HFF-Myc (cell line): ENCODE results near the gene DCAF15.

Experiments used
- DNase-seq: peaks from one replicate; pipeline ENCODE4 v3.0.0-alpha.2; 2011; ENCODE audit warnings: low read depth; ENCODE audit errors: extremely low read depth
- H3K4me3 ChIP-seq: replicated peaks from 2 replicates; pipeline ENCODE4 v1.5.1; 2011; ENCODE audit warnings: low read depth, mild to moderate bottlenecking, control low read depth, low read length
- CTCF ChIP-seq: IDR thresholded peaks from 2 replicates; pipeline ENCODE4 v1.5.1; 2012; ENCODE audit warnings: mild to moderate bottlenecking, low read depth, low read length, control low read depth; ENCODE audit errors: missing control alignments

DCAF15 gene

GRCh38 chr19:13976446-13976845 is 24.1 kb downstream of the DCAF15 start:
- no peak for TF ChIP-seq CTCF
- no peak overlapping the region for H3K4me3 ChIP-seq
- DNase-seq, result no peak

- no peak for DNase-seq
- no peak for TF ChIP-seq CTCF
- H3K4me3 ChIP-seq, result no peak overlapping the region
Measured at GRCh38 chr19:13977803-13978202, 25.5 kb downstream of the DCAF15 start.

- DNase-seq, result peak; percentile 11
- H3K4me3 ChIP-seq, result peak overlapping the region; percentile 11; the same call in 1 of the 2 replicates
- no peak for TF ChIP-seq CTCF
Measured at GRCh38 chr19:13978351-13979243, 26.3 kb downstream of the DCAF15 start.

- H3K4me3 ChIP-seq, result peak overlapping the region; percentile 11; the same call in 1 of the 2 replicates
- no peak for TF ChIP-seq CTCF
- no peak for DNase-seq
Measured at GRCh38 chr19:13979244-13979615, 26.9 kb downstream of the DCAF15 start.

- TF ChIP-seq CTCF, result no peak
- no peak for DNase-seq
- H3K4me3 ChIP-seq, result no peak overlapping the region
Measured at GRCh38 chr19:13979686-13980085, 27.4 kb downstream of the DCAF15 start.

GRCh38 chr19:13980340-13980739 is 28.0 kb downstream of the DCAF15 start:
- no peak overlapping the region for H3K4me3 ChIP-seq
- DNase-seq, result no peak
- TF ChIP-seq CTCF, result no peak
